ENCODE measurements around the gene MOSMO.

Gene MOSMO

GRCh38 chr16:22050963-22051362 lies 43.1 kb downstream of the MOSMO start:
- DNase-seq = no peak

- DNase-seq = no peak
Observed at GRCh38 chr16:22052980-22053379, 45.1 kb downstream of the MOSMO start.

GRCh38 chr16:22053921-22054341 lies 46.0 kb downstream of the MOSMO start:
- DNase-seq = no peak

- no peak for DNase-seq
Observed at GRCh38 chr16:22054847-22055590, 47.1 kb downstream of the MOSMO start.

- DNase-seq = no peak
Observed at GRCh38 chr16:22055881-22056280, 48.0 kb downstream of the MOSMO start.

- no peak for DNase-seq
Observed at GRCh38 chr16:22063888-22064467, 56.1 kb downstream of the MOSMO start.

GRCh38 chr16:22065252-22065651 lies 57.3 kb downstream of the MOSMO start:
- no peak for DNase-seq

GRCh38 chr16:22070361-22071330 lies 62.7 kb downstream of the MOSMO start:
- no peak for DNase-seq

GRCh38 chr16:22071331-22071910 lies 63.5 kb downstream of the MOSMO start:
- peak in 1 of 2 donors; percentile 19 for DNase-seq

GRCh38 chr16:22073350-22073749 lies 65.4 kb downstream of the MOSMO start:
- no peak for DNase-seq

GRCh38 chr16:22075043-22075757 lies 67.3 kb downstream of the MOSMO start:
- no peak for DNase-seq

GRCh38 chr16:22075776-22076175 lies 67.9 kb downstream of the MOSMO start:
- DNase-seq = no peak

GRCh38 chr16:22077700-22078313 lies 69.9 kb downstream of the MOSMO start:
- peak; percentile 3 to 28 for DNase-seq

- no peak for DNase-seq
Observed at GRCh38 chr16:22078656-22079055, 70.7 kb downstream of the MOSMO start.

GRCh38 chr16:22081050-22081449 lies 73.1 kb downstream of the MOSMO start:
- DNase-seq = no peak

GRCh38 chr16:22086440-22086839 lies 78.5 kb downstream of the MOSMO start:
- DNase-seq = no peak

- no peak for DNase-seq
Observed at GRCh38 chr16:22088642-22089041, 80.7 kb downstream of the MOSMO start.

GRCh38 chr16:22089910-22090309 lies 82.0 kb downstream of the MOSMO start:
- DNase-seq = no peak

GRCh38 chr16:22091721-22092120 lies 83.8 kb downstream of the MOSMO start:
- no peak for DNase-seq

GRCh38 chr16:22092143-22092933 lies 84.4 kb downstream of the MOSMO start, which contains the start of gene VWA3A:
Gene VWA3A (plus strand): TSS chr16:22092541. CDS start chr16:22092638, 97 bp downstream.
- DNase-seq = peak in 1 of 2 donors; percentile 3

- DNase-seq = no peak
Observed at GRCh38 chr16:22093331-22093730, 85.4 kb downstream of the MOSMO start.

Measured in hippocampal formation (tissue), 2 donors.